ENCODE data around the gene ANO2.

- TF ChIP-seq ISL1 (CRISPR knock-in tag; IDR thresholded peaks at IDR 0.05) = no peak
- no peak for TF ChIP-seq GLIS3 (CRISPR knock-in tag; IDR thresholded peaks at IDR 0.05)
These were observed 165.7 kb downstream of the ANO2 start for GRCh38 chr12:5779401-5779800.

All from SK-N-SH treated with all-trans-retinoic acid at 6 μM for 48 hours (cell line).